Tibial artery (tissue), 4 donors: ENCODE measurements around the gene CCL27.
A peak's percentile ranks its signal among the peaks of the same experiment; 100 is the strongest.

ENCODE experiments used
- DNase-seq, 2 donors: peaks; one replicate each; pipeline ENCODE4 v3.0.0-alpha.2; 2019
- H3K27ac ChIP-seq, 2 donors: fragments of 200-600 bp; sonication (generic) in 1 of 2; 1 replicate in 1 of 2; 2 replicates in 1 of 2; pipeline ENCODE4 v1.5.1; 2018 to 2019; ENCODE audit warnings: mild to moderate bottlenecking in 1 of 2
- H3K27me3 ChIP-seq, 2 donors: fragments of 200-600 bp; sonication (generic) in 1 of 2; one replicate each; pipeline versions ENCODE4 v1.5.1 to v1.6.0; 2016 to 2019
- H3K36me3 ChIP-seq, 3 donors: fragments of 200-600 bp; sonication (generic) in 2 of 3; one replicate each; pipeline ENCODE4 v1.5.1; 2016 to 2019; ENCODE audit warnings: mild to moderate bottlenecking in 2 of 3
- H3K4me1 ChIP-seq, 4 donors: fragments of 200-600 bp; sonication (generic) in 2 of 4; 1 replicate in 3 of 4; 2 replicates in 1 of 4; pipeline ENCODE4 v1.5.1; 2016 to 2019
- H3K4me3 ChIP-seq, 2 donors: fragments of 200-600 bp; sonication (generic) in 1 of 2; 1 replicate in 1 of 2; 2 replicates in 1 of 2; pipeline ENCODE4 v1.5.1; 2018 to 2019; ENCODE audit warnings: mild to moderate bottlenecking in 2 of 2
- H3K9me3 ChIP-seq, 3 donors: fragments of 200-600 bp; sonication (generic) in 1 of 3; one replicate each; pipeline ENCODE4 v1.5.1; 2016 to 2019
- intact Hi-C: fragments of 100-400 bp; cut with DNase I; formaldehyde crosslinking; loops from one replicate; pipeline ENCODE4 v1.15.0; 2023; ENCODE audit warnings: low total_unique reads
- TF ChIP-seq, protein P1 (sequence below), 2 experiments: fragments of 200-600 bp in 1 of 2; fragments of 450-650 bp in 1 of 2; IDR thresholded peaks; one replicate each; pipeline ENCODE4 v1.5.1; 2017 to 2019; ENCODE audit warnings: antibody characterized with exemption in 2 of 2, mild to moderate bottlenecking in 1 of 2, moderate library complexity in 1 of 2

The CCL27 gene

DNA sequence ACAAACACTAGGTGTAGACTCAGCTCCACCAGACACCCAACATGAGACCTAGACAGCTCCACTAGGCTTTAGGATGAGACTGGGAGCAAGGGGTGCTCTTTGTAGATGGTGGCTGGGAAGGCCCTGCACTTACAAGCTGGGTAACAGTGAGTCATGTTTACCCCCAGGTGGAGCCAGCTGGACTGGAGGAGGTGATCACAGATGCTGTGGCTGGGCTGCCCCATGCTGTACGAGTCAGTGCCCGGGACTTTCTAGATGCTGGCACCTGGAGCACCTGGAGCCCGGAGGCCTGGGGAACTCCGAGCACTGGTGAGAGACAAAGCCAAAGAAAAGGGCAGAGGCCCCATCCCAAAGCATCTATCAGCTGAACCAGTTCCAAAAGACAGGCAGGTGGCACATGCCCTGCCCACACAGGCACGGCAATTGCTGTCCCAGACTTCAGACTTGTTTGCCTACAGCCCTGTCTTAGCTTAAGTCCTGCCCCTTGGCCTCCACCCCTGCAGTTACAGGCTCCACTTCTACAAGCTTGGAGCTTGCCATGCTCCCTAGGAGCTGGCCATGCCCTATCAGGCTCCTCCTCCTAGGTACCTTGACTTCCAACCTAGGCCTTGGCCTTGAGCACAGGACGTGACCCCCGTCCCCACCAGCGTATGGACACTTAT, 2.7 kb downstream of the CCL27 start:
- intact Hi-C loops: no loop called here
- Histone ChIP-seq H3K9me3 (no peaks in the 10 kb centered on the region), H3K27ac (no peak overlapping the region), H3K27me3 (no peaks in the 10 kb centered on the region), H3K36me3 (peaks cover 14 to 50% (median 20%) of the 10 kb centered on the region in 3 donors), H3K4me1 (peaks cover 0 to 25% (median 14%) of the 10 kb centered on the region in 4 donors), H3K4me3 (no peak overlapping the region)
- DNase-seq: no peak
- TF ChIP-seq, protein P1, sequence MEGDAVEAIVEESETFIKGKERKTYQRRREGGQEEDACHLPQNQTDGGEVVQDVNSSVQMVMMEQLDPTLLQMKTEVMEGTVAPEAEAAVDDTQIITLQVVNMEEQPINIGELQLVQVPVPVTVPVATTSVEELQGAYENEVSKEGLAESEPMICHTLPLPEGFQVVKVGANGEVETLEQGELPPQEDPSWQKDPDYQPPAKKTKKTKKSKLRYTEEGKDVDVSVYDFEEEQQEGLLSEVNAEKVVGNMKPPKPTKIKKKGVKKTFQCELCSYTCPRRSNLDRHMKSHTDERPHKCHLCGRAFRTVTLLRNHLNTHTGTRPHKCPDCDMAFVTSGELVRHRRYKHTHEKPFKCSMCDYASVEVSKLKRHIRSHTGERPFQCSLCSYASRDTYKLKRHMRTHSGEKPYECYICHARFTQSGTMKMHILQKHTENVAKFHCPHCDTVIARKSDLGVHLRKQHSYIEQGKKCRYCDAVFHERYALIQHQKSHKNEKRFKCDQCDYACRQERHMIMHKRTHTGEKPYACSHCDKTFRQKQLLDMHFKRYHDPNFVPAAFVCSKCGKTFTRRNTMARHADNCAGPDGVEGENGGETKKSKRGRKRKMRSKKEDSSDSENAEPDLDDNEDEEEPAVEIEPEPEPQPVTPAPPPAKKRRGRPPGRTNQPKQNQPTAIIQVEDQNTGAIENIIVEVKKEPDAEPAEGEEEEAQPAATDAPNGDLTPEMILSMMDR (IDR thresholded peaks at IDR 0.05): no peak

DNA sequence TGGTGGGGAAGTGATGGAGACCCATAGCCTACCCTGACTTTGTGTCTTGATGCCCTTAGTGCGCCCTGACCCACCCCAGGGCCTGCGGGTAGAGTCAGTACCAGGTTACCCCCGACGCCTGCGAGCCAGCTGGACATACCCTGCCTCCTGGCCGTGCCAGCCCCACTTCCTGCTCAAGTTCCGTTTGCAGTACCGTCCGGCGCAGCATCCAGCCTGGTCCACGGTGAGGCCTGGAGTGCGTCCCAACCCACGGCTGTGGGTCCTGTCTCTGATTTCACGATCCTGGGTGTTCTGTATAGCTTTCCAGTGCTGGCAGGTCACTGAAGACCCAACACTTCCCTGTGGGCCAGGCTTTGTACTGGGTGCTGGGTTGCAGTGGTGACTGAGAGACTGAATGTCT, 4.0 kb downstream of the CCL27 start:
- intact Hi-C loops: no loop called here

DNA sequence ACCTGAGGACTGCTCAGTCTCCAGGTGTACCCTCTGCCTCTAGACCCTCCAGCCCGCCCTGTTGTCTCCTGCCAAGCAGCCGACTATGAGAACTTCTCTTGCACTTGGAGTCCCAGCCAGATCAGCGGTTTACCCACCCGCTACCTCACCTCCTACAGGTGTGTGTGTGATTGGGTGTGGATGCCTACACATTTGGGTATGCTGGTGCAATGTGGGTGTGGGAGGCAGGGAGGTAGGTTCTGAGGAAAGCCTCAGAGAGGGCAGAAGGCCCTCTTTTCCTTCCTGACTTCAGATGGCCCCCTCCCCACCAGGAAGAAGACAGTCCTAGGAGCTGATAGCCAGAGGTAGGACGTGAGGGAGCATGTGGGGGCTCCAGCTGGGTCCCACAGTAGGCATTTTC, 5.5 kb downstream of the CCL27 start:
- no peaks in the 10 kb centered on the region for H3K27me3 ChIP-seq
- H3K9me3 ChIP-seq: no peaks in the 10 kb centered on the region
- TF ChIP-seq, protein P1 (IDR thresholded peaks at IDR 0.05): no peak
- H3K4me3 ChIP-seq: no peak overlapping the region
- peaks cover 14 to 39% (median 18%) of the 10 kb centered on the region in 3 donors for H3K36me3 ChIP-seq
- no peak for DNase-seq
- H3K4me1 ChIP-seq: peaks cover 8 to 40% (median 35%) of the 10 kb centered on the region in 4 donors
- H3K27ac ChIP-seq: no peak overlapping the region
- intact Hi-C loops: no loop called here

More for the DNA sequence above, 4.0 kb downstream of the CCL27 start:
- Histone ChIP-seq H3K4me3 (no peak overlapping the region), H3K9me3 (no peaks in the 10 kb centered on the region), H3K27ac (no peak overlapping the region), H3K36me3 (peaks cover 14 to 50% (median 20%) of the 10 kb centered on the region in 3 donors), H3K27me3 (no peaks in the 10 kb centered on the region), H3K4me1 (peaks cover 0 to 27% (median 22%) of the 10 kb centered on the region in 4 donors)
- DNase-seq: no peak
- TF ChIP-seq, protein P1 (IDR thresholded peaks at IDR 0.05): no peak

DNA sequence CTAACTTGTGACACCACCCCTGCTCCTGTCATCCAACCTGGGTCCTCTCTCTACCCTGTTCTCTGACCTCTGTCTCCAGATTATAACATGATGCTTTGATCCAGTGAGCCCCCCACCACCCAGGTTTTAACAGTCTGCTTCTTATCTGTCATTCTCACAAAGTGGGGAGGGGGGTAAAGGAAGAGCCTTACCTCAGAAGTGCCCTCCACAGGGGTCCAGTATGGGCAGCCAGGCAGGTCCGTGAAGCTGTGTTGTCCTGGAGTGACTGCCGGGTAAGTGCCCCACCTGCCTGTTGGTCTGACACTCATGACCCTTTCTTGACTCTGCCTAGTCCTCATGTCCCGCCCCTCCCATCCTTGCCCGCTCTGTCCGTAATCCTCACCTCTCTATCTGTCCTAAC, 7.1 kb downstream of the CCL27 start:
- DNase-seq: no peak
- Histone ChIP-seq H3K4me3 (no peak overlapping the region), H3K27me3 (no peaks in the 10 kb centered on the region), H3K4me1 (peaks cover 8 to 53% (median 46%) of the 10 kb centered on the region in 4 donors), H3K27ac (peak overlapping the region; percentile 86 to 93), H3K9me3 (no peaks in the 10 kb centered on the region), H3K36me3 (peaks cover 6 to 24% (median 8%) of the 10 kb centered on the region in 3 donors)
- TF ChIP-seq, protein P1 (IDR thresholded peaks at IDR 0.05): no peak
- intact Hi-C loops: no loop called here

DNA sequence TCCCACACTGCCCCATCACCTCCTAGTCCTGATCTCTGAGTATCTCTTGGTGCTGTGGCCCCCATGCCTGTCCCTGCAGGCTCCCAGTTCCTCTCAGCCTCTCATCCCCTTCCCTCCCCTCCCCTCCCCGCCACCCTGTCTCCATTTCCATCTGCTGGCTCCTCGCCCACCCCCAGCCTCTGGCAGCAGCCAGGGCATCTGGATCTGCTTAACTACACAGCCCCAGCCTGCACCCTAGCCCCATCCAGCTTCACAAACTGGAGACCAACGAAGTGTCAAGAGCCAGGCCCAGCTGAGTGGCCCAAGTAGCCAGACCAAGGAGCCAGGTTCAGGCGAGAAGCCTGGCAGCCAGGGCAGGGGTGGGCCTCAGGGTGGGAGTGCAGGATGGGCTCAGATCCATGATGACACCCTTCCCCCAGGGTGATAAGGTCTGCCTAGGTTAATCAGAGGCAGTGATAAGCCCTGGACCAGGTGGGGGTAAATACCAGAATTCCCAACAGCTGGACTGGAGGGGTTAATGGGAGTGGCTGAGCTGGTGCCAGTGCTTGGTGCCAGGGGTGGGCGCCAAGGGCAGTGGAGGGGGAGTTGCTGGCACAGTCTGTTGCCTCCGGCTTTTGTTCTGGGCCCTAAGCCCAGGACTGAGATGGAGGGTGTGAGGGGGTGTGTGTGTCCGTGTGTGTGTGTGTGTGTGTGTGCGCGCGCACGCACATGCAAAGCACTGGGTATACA, 8.0 kb downstream of the CCL27 start:
- Histone ChIP-seq H3K36me3 (peaks cover 3 to 20% (median 3%) of the 10 kb centered on the region in 3 donors), H3K27me3 (no peaks in the 10 kb centered on the region), H3K4me3 (peak overlapping the region in 1 of 2 donors; percentile 30), H3K9me3 (no peaks in the 10 kb centered on the region), H3K27ac (peak overlapping the region; percentile 86 to 93), H3K4me1 (peaks cover 8 to 53% (median 46%) of the 10 kb centered on the region in 4 donors)
- TF ChIP-seq, protein P1 (IDR thresholded peaks at IDR 0.05): no peak
- intact Hi-C loops: no loop called here
- peak; percentile 79 to 94 for DNase-seq
